GM21381 (cell line): ENCODE data around the gene NREP.

Experiments used
- ATAC-seq: cut with Tn5 transposase; IDR thresholded peaks from one replicate; pipeline ENCODE4 v1.9.1; 2021; ENCODE audit warnings: mild to moderate bottlenecking, moderate library complexity; ENCODE audit not compliant: unreplicated experiment

The NREP gene

GRCh38 chr5:111765613-111766571 lies 8.9 kb upstream of the NREP start:
- no peak for ATAC-seq

GRCh38 chr5:111764019-111764418 lies 7.0 kb upstream of the NREP start:
- no peak for ATAC-seq

- ATAC-seq, result no peak
Observed at GRCh38 chr5:111762895-111763294, 5.9 kb upstream of the NREP start.

GRCh38 chr5:111758284-111758628 lies 1.3 kb upstream of the NREP start:
- ATAC-seq, result no peak

- peak; percentile 72 for ATAC-seq
Observed at GRCh38 chr5:111757355-111758283, 625 bp upstream of the NREP start.

GRCh38 chr5:111755942-111756381 lies 1.0 kb downstream of the NREP start:
- no peak for ATAC-seq

GRCh38 chr5:111755345-111755941 lies 1.6 kb downstream of the NREP start:
- no peak for ATAC-seq

DNA sequence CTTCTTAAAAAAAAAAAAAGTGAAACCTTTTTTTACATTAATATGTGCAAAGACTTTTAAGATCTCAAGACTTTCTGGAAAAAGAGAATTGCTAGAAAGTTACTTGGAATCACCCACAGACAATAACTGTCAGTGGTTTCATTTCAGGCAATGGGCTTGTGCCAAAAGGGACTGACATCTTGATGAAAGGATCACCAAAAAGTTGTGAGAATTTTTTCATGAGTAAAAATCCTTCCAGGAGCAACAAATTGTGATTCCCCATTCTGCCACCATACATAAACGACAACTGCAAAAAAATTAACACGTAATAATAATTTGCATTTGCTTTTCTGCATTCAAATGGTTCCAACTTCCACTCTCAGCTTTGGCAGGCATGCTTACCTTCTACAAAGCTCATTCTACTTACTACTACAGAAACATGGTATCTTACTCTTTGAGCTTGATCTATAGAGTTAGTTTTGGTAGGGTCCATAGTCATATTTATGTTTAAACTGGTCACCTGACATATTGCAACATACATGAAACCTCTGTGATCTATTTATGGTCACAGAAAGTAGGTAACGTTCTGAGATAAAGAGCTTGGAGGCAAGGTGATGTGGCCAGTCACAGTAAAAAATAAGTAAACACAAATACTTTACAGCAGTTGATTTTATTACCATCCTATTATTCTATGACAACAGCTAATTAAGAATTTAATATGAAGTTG lies 3.0 kb downstream of the NREP start:
- ATAC-seq, result no peak

DNA sequence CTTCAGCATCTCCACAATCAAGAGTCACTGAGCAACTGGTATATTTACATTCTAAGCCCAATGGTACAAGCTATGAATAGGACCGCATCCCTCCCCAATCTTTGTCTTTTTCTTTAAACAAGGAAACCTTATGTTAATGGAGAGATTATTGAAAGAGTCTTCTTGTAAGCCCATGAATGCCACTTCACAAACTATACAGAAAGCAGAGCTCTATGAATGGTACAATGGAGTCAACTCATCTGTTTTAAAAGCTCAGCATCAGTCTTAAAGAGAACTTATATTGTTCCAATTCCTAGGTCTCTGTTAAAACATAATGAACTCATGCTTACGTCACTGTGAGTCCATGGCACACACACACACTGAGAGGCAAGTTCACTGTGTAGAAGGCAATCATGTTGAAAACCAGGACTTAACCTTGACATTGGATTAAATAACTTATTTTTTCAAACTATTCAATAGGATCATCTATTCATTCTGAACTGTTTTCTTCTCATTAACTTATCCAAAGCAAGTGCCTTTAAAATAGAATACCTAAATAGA lies 4.5 kb downstream of the NREP start:
- no peak for ATAC-seq

- no peak for ATAC-seq
Observed at GRCh38 chr5:111749303-111750026, 7.5 kb downstream of the NREP start.

- no peak for ATAC-seq
Observed at GRCh38 chr5:111748304-111748763, 8.7 kb downstream of the NREP start.

DNA sequence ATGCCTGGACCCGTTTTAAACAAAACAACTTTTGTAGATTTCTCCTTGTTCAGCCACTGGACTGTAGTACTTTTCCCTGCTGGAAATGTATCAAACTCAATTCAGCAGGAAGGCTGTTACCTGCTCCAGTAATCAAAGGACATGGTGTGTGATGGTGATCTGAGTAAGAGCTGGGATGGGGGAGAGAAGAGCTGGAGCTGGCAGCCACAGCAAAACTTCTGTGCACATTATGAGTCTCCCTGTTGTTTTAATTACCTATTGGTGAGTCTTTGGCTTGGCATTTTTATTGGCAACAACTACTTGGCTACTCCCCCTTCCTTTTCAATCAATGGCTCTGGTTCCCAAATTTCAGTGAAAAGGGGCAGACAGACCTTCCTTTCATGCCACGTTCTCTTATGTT lies 9.7 kb downstream of the NREP start:
- no peak for ATAC-seq

DNA sequence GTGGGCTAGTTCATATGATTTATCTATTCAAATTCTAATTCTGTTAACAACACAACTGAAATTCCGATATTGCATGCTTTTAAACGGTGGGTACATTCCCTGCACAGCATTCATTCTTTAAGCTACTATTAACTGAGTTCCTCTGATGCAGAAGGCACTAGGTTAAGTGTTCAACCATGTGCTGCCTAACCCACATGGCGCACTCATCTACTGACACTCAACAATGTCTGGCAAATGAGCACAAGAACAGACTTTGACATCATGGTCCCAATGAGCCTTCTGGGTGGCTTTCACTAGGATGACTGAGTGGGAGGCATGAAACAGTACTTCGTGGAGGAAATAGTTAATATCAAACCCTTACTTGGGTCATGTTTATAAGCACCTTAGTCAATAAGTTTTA lies 10.2 kb downstream of the NREP start:
- ATAC-seq, result no peak

- ATAC-seq, result no peak
Observed at GRCh38 chr5:111745075-111745739, 11.8 kb downstream of the NREP start.

- ATAC-seq, result no peak
Observed at GRCh38 chr5:111744455-111744854, 12.5 kb downstream of the NREP start.

DNA sequence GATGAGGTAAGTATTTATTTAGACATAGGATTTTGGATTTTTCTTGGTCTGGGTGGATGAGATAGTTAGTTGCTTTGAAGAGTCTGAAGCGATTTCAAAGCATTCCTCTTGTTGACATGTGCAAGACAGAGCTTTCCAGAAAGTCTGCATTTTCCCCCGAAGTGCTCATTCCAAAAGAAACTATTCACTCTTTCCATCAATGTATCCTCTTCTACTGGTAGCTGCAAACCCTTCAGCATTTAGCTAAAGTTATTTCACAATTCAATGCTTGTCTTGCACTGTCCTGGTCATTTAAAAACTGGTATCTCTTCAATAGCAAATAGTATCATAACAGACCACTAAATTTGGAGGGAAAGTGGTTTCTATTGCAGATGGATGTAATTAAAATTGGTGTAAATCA lies 13.0 kb downstream of the NREP start:
- no peak for ATAC-seq

- ATAC-seq, result no peak
Observed at GRCh38 chr5:111743512-111743911, 13.5 kb downstream of the NREP start.

GRCh38 chr5:111742177-111742994 lies 14.6 kb downstream of the NREP start:
- ATAC-seq, result no peak
